Endodermal cell (in vitro differentiated cells): ENCODE measurements around the gene CFAP206. TPM values are rescaled to one million over a fixed set of nuclear protein-coding genes. Genes with fewer than 3 reads are reported as not detected.
"Not testable (repeated sequence)": the region's sequence is repeated elsewhere in the genome, so short reads cannot be mapped to it uniquely, and the experiment has no call there.

Experiments
- DNase-seq: peaks from one replicate; pipeline ENCODE4 v3.0.0-alpha.2; 2017
- H3K27ac ChIP-seq: 2 replicates; pipeline ENCODE4 v1.5.1; 2013; ENCODE audit warnings: mild to moderate bottlenecking, low read depth, low read length, moderate library complexity
- H3K27me3 ChIP-seq: 2 replicates; pipeline ENCODE4 v1.6.1; 2013; ENCODE audit warnings: mild to moderate bottlenecking, low read length, moderate library complexity; ENCODE audit not compliant: insufficient read depth, control insufficient read depth, poor library complexity, severe bottlenecking
- H3K36me3 ChIP-seq: 2 replicates; pipeline ENCODE4 v1.7.0; 2013; ENCODE audit warnings: mild to moderate bottlenecking, low read length, moderate library complexity; ENCODE audit not compliant: control insufficient read depth, insufficient read depth
- H3K4me1 ChIP-seq: one replicate; pipeline ENCODE4 v1.7.0; 2013; ENCODE audit warnings: low read length; ENCODE audit not compliant: control insufficient read depth, insufficient read depth
- H3K4me3 ChIP-seq: 2 replicates; pipeline ENCODE4 v1.5.1; 2013; ENCODE audit warnings: mild to moderate bottlenecking, low read length, moderate library complexity
- H3K9ac ChIP-seq: 2 replicates; pipeline ENCODE4 v1.6.1; 2013; ENCODE audit warnings: mild to moderate bottlenecking, low read length, moderate library complexity; ENCODE audit not compliant: poor library complexity, severe bottlenecking; ENCODE audit errors: extremely low read depth
- H3K9me3 ChIP-seq: 2 replicates; pipeline ENCODE4 v1.6.1; 2013; ENCODE audit warnings: mild to moderate bottlenecking, low read length, moderate library complexity; ENCODE audit not compliant: control insufficient read depth
- H3K27ac Mint-ChIP-seq: 2 replicates; pipeline ENCODE4 v1.8.0; 2020; ENCODE audit warnings: mixed read lengths
- H3K27me3 Mint-ChIP-seq: 2 replicates; pipeline ENCODE4 v1.8.0; 2021; ENCODE audit warnings: mild to moderate bottlenecking, mixed read lengths; ENCODE audit not compliant: insufficient read depth
- H3K36me3 Mint-ChIP-seq: 2 replicates; pipeline ENCODE4 v1.8.0; 2020; ENCODE audit warnings: low read depth, mixed read lengths
- H3K4me1 Mint-ChIP-seq: 2 replicates; pipeline ENCODE4 v1.8.0; 2020; ENCODE audit warnings: mixed read lengths
- H3K4me3 Mint-ChIP-seq: 2 replicates; pipeline ENCODE4 v1.8.0; 2020; ENCODE audit warnings: mild to moderate bottlenecking, moderate library complexity, mixed read lengths
- H3K9me3 Mint-ChIP-seq: 2 replicates; pipeline ENCODE4 v1.8.0; 2020; ENCODE audit warnings: mild to moderate bottlenecking, mixed read lengths
- WGBS, 2 experiments: methylation state at CpG; one replicate each; pipeline versions ENCODE4 v1.1.5 to v1.1.7; 2013; ENCODE audit warnings: missing lambda C conversion rate in 2 of 2, mixed read lengths in 1 of 2; ENCODE audit not compliant: insufficient coverage in 1 of 2, insufficient read length in 1 of 2; 5-methylcytosine and 5-hydroxymethylcytosine counted together
- total RNA-seq, 2 donors: library from RNA; stranded (reverse); fragmentation: NEBNext Ultra II Directional in 1 of 2; extraction: Animal tissue kit (Norgen Biotek cat#: 25700) in 1 of 2; gene quantifications; 2 replicates in 1 of 2; 3 replicates in 1 of 2; pipeline ENCODE4 v1.2.1, GENCODE V29; 2021
- TF ChIP-seq, protein P1 (sequence below): fragments of 200-600 bp; sonication (generic); conservative IDR thresholded peaks from 2 replicates; pipeline ENCODE4 v1.5.0; 2021; ENCODE audit warnings: antibody characterized with exemption, mild to moderate bottlenecking

The CFAP206 gene
- total RNA-seq, 2 donors from 2014 or later, result 0.22 to 0.29 TPM

DNA sequence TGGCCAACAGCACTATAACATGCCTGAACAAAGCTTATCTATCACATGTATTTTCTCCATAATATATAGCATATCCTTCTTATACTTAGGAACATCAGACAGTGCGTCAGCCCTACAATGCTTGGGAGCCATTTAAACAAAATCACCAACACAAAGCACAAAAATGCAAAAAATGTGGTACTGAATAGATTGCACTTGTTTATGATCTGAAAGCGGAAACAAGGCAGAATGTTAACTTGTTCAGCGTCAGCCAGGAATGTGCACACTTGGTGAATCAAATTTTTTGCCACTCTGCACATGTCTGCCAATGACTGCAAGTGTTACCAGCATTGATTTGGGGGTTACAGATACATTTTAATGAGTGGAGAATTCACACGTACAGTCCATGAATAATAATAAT, 79.8 kb downstream of the CFAP206 start:
- Histone ChIP-seq H3K4me1 (no peaks in the 10 kb centered on the region), H3K36me3 (no peaks in the 10 kb centered on the region), H3K27me3 (no peaks in the 10 kb centered on the region), H3K4me3 (no peak overlapping the region), H3K27ac (no peak overlapping the region), H3K9me3 (peaks cover 13% of the 10 kb centered on the region), H3K9ac (no peak overlapping the region)
- no peak for DNase-seq
- no peak overlapping the region for H3K4me3 Mint-ChIP-seq
- no peaks in the 10 kb centered on the region for H3K27me3 Mint-ChIP-seq
- TF ChIP-seq, protein P1, sequence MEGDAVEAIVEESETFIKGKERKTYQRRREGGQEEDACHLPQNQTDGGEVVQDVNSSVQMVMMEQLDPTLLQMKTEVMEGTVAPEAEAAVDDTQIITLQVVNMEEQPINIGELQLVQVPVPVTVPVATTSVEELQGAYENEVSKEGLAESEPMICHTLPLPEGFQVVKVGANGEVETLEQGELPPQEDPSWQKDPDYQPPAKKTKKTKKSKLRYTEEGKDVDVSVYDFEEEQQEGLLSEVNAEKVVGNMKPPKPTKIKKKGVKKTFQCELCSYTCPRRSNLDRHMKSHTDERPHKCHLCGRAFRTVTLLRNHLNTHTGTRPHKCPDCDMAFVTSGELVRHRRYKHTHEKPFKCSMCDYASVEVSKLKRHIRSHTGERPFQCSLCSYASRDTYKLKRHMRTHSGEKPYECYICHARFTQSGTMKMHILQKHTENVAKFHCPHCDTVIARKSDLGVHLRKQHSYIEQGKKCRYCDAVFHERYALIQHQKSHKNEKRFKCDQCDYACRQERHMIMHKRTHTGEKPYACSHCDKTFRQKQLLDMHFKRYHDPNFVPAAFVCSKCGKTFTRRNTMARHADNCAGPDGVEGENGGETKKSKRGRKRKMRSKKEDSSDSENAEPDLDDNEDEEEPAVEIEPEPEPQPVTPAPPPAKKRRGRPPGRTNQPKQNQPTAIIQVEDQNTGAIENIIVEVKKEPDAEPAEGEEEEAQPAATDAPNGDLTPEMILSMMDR, result no peak
- no peak overlapping the region for H3K27ac Mint-ChIP-seq
- H3K9me3 Mint-ChIP-seq, result peaks cover 11% of the 10 kb centered on the region
- peaks cover 3% of the 10 kb centered on the region for H3K4me1 Mint-ChIP-seq
- peaks cover 15% of the 10 kb centered on the region for H3K36me3 Mint-ChIP-seq
- 87 to 95% methylated on average over 2 to 4 of the region's 4 CpGs for WGBS, 2 experiments

DNA sequence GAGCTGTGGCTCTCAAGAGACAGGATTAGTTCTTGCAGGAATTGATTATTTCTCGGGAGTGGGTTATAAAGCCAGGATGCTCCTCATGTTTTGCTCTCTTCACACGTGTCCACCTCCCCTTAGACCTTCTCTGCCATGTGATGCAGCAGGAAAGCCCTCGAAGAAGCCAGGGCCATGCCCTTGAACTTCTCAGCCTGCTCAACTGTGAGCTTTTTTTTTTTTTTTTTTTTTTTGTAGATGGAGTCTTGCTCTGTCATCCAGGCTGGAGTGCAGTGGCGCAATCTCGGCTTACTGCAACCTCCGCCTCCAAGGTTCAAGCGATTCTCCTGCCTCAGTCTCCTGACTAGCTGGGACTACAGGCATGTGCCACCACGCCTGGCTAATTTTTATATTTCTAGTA, 81.6 kb downstream of the CFAP206 start:
- H3K27me3 ChIP-seq, H3K4me3 Mint-ChIP-seq, H3K36me3 ChIP-seq, H3K9ac ChIP-seq, H3K27ac Mint-ChIP-seq, H3K4me1 ChIP-seq, H3K9me3 Mint-ChIP-seq, H3K4me3 ChIP-seq, H3K9me3 ChIP-seq, H3K4me1 Mint-ChIP-seq, DNase-seq, H3K27me3 Mint-ChIP-seq, H3K27ac ChIP-seq: not testable (repeated sequence)
- peaks cover 15% of the 10 kb centered on the region for H3K36me3 Mint-ChIP-seq
- 94 to 100% methylated on average over 2 to 8 of the region's 8 CpGs for WGBS, 2 experiments

GRCh38 chr6:87494761-87495422, 87.1 kb downstream of the CFAP206 start:
- Mint-ChIP-seq H3K36me3 (peaks cover 11% of the 10 kb centered on the region), H3K27ac (no peak overlapping the region), H3K4me1 (peaks cover 7% of the 10 kb centered on the region), H3K4me3 (no peak overlapping the region), H3K9me3 (no peaks in the 10 kb centered on the region), H3K27me3 (no peaks in the 10 kb centered on the region)
- Histone ChIP-seq H3K9me3 (no peaks in the 10 kb centered on the region), H3K9ac (no peak overlapping the region), H3K4me3 (no peak overlapping the region), H3K4me1 (no peaks in the 10 kb centered on the region), H3K36me3 (peaks cover 8% of the 10 kb centered on the region), H3K27ac (no peak overlapping the region), H3K27me3 (no peaks in the 10 kb centered on the region)
- TF ChIP-seq, protein P1, result no peak
- DNase-seq, result no peak
- WGBS, 2 experiments, result 95 to 97% methylated on average over 5 to 7 of the region's 8 CpGs

- Mint-ChIP-seq H3K4me3 (no peak overlapping the region), H3K36me3 (peaks cover 8% of the 10 kb centered on the region), H3K9me3 (no peaks in the 10 kb centered on the region), H3K27ac (no peak overlapping the region), H3K4me1 (peaks cover 6% of the 10 kb centered on the region), H3K27me3 (no peaks in the 10 kb centered on the region)
- Histone ChIP-seq H3K27ac (no peak overlapping the region), H3K4me1 (no peaks in the 10 kb centered on the region), H3K4me3 (no peak overlapping the region), H3K9ac (no peak overlapping the region), H3K9me3 (no peaks in the 10 kb centered on the region), H3K36me3 (peaks cover 19% of the 10 kb centered on the region), H3K27me3 (no peaks in the 10 kb centered on the region)
- TF ChIP-seq, protein P1, result no peak
- DNase-seq, result no peak
Observed at GRCh38 chr6:87498048-87498447, 90.3 kb downstream of the CFAP206 start.
